ENCODE data around the gene KNCN.

Gene KNCN

DNA sequence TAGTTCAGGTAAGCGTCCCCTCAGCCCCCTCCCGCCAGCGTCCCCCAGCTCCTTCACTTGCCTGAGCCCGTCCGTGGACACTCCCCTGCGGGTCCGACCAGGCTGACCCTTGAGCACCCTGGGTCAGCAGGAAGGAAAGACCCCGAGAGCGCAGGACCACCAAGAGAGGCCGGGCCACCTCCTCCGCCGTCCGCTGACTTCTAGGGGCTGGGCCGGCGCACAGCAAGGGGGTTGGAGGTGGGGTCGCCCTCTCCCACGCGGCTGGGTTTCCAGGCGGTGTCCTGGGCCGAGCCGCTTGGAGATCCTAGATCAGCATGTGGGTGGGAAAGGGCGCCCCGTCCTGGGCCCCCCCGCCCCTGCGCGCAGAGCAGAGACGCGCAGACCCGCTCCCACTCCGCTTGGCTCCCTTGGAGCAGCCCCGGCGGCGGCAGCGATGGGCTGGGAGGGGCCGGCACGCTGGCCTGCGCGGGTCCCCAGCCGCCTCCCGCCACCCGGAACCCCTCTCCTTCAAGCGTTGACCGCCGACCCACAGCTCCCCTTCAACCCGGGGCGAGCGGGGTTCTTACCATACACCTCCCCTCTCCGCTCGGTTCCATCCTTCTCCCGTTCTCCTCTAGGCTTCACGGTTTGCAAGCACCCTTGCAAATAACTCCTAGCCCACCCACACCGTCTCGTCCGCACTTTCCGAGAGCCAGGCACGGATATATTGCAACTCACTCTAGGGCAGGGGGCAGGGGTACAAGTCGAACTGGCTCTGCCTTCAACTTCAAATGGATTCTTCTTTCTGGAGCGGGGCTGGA lies 7.5 kb downstream of the KNCN start:
- no peak for DNase-seq

DNA sequence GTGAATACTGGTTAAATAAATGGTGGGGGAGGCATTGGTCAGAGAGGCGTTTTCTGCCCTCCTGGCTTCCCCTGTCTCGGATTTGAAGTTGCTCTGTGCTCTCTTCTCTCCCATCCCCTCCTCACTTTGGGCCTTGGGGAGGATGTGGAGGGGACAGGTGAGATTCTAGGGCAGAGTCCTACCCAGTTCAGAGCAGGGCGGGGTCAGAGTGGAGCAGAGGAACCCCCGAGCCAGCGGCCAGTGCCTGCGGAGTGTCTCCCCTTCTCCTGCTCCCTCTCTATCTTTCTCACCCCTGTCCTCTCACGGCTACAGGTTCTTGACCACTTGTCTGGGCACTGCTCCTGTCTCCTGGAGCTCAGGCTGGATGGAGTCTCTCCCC lies 8.1 kb downstream of the KNCN start:
- no peak for DNase-seq

DNA sequence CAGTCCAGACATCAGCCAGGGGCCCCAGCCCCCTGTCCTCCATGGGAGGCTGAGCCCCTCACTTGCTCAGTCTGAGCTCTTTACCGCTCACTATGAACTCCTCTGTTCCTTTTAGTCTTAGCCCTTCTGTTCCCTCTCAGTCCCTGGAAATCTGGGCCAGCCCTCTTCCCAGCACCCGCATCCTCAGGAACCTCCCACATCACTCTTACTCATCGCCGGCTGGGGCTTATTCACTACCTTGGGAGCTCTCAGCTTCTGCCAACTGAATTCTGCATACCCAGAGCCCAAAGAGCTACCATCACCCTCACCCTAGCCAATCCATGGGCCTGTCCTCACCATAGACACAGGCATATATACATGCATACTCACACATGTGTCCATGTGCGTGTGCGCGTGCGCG lies 11.5 kb downstream of the KNCN start:
- peak in 1 of 2 donors; percentile 49 for DNase-seq

DNA sequence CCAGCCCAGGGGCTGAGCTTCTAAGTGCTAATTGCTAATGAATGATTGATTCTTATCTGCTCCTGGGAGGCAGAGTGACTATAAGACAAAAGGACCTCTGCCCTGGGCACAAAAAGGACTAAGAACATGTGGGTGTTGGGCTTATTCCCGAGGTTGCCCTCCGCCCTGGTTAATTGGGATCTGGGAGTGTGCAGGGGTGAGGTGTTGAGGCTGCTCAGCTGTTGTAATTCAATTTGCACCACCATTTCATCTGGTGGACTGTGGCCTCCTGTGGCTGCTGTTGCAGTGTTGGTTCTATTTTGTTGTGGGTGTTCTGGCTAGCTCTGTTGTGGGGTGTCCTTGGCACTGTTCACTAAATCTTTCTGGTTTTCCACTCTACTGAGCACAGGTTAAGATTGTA lies 13.3 kb downstream of the KNCN start:
- no peak for DNase-seq

DNA sequence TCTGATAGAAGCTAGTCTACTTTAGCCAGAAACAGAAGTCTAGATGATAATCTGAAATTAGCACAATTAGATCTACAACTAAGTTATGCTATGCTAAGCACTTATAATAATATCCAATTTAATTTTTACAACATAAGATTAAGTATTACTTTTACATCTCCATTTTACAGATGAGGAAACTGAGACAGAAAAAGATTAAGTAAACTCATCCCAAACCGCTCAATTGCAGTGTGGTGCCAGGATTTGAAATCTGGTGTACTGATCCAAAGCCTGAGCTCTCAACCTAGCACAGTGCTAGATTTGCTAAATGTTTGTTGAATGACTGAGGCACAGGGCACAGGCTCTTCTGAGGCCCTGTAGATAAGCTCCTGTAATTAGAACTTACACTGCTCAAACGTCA lies 13.8 kb downstream of the KNCN start:
- DNase-seq = no peak

DNA sequence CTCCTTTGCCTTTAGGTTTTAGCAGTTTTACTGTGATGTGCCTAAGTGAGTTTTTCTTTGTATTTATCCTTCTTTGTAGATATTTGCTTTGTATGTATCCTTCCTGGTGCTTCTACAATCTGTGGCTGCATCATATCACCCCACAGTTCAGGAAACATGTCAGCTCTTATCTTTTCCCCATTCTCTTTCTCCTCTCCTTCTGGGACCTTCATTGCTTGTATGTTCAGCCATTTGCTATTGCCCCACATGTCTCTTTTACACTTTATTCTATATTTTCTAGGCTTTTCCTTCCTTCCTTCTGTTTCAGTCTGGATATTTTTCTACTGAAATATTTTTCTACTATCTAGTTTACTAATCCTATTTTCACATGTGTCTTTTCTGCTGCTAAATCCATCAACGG lies 14.9 kb downstream of the KNCN start:
- DNase-seq = no peak

DNA sequence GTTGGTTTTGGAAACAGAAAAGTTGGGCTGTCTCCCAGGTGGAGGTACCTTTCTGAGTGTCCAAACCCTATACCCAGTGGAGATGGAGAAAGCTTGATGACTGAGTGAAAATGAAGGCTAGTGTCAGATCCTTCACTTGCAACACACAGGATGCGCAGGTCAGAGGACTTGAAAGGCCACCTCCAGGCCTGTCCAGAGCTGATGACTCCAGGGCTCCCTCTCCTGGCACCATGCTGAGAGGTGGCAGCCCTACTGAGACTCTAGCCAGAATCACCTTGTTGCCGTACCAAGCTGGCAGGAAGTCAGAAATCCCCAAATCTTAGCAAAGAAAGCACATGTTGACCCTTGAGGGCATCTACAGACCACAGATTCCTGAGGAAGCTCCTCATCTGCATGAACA lies 16.4 kb downstream of the KNCN start:
- DNase-seq = no peak

DNA sequence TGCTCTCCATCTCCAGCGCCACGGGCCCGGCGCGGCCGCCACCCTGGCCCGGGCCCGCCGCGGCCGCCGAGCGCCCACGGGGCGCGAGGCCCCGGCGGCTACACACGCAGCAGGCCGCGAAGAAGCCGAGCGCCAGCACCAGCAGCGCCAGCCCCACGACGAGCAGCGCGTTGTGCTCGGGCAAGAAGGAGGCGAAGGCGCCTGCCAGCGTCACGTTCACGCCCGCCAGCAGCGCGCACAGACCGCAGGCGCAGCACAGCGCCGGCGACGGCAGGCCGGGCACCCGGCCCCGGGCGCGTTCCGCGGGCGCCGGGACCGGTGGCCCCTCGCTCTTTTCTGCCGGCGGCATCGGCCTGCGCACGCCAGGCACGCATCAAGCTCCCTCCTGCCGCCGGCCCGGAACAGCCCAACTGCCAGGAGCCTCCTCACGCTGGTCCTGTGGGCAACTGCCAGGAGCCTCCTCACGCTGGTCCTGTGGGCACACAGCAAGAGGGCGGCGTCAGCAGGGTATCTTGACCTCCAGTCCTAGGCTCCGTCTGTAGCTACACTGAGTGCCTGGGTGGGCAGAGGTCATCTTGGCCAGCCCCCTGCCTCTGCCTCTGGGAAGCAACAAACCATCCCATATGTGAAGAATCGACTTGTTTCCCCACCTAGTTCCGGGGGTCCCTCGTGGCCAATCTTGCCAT lies 18.1 kb downstream of the KNCN start:
- DNase-seq = no peak

DNA sequence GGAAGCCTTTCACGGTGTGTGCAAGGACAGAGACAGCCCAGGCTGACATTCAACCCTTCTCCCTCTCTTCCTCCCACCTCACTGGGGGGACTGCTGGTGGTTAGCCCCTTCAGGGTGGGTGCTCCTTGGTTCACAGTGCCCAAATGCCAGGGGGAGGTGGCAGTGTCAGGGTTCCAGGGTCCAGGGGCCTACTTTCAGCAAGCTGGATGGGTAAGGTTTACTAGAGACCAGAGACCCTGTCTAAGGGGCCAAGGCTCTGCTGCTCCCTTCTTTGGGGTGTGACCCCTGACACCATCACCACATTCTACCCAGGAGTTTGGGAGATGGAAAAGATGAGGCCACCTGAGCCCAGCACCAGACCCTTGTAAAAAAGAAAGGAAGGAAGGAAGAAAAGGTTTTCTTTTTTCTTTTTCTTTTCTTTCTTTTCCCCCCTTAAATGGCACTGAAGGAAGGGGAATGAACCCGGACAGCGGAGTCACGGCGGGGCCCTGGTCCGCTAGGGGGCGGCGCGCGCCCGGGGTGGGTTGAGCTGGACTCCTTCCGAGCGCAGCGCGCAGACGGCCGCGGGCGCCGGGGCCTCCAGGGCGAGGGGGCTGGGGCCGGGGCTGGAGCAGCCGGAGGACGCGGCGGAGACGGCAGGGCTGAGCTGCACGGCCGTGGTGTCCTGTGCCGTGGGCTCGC lies 18.8 kb downstream of the KNCN start:
- DNase-seq = peak in 1 of 2 donors; percentile 52

DNA sequence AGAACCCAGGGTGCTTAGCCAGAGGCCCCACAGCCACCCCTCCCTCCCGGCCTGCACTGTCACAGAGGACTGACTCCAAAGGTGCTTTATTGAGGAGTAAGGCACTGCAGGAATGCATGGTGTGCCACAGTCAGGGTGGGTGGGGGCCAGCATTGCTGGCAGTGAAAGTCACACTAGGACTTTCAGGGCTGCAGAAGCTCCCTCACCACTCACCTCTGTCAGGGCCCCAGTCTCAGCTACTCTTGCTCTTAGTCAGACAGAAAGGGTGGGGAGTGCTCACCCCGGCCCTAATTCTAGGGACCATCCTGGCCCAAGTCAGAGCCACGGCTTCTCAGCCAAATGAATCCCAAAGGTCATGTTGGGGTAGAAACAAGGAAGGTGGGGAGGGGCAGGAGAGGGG lies 19.4 kb downstream of the KNCN start:
- no peak for DNase-seq

DNA sequence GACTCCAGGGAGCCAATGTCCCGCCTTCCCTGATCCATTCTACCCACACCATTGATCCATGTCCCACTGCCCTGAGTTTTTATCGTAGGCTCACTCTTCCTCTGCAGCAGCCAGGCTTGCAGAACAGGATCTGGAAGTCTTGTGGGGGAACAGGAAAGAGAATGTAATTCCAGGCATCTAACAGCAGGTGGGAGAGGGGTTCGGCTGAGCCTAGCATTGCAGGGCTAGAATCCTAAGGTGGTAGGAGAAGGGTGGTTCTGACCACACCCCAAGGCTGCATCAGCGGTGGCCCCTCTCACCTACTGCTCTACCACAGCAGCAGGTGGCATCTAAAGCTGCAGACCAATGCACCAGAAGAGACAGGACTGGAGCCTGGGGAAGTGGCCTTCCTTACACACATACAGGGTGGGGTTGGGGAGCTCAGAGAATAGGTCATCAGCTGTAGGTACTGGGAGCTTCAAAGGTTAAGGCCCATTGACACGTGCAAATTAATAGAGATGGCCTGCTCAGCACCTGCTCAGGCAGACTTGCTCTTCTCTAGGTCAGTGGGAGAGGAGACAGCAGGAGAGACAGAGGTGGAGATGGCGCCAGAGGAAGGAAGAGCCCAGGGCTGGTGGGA lies 20.5 kb downstream of the KNCN start:
- DNase-seq = no peak

DNA sequence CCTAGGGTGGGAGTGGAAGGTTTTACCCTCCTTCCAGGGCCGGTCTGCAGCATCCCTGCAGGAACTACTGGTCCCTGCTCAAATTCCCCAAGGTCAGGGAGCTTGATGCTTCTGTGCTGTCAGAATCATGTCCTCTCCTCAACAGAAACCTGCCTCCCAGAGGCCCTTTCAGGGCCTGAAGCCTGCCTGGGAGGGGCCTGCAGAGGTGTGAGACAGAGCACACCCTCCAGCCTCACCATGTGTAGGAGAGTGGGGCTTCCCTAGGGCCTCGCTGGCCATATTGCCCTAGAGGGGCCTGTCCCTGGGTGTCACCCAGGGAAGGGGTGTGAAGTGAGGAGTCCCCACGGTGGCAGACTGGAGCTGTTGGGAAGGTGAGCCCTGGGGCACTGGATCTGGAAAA lies 21.1 kb downstream of the KNCN start:
- DNase-seq = no peak

DNA sequence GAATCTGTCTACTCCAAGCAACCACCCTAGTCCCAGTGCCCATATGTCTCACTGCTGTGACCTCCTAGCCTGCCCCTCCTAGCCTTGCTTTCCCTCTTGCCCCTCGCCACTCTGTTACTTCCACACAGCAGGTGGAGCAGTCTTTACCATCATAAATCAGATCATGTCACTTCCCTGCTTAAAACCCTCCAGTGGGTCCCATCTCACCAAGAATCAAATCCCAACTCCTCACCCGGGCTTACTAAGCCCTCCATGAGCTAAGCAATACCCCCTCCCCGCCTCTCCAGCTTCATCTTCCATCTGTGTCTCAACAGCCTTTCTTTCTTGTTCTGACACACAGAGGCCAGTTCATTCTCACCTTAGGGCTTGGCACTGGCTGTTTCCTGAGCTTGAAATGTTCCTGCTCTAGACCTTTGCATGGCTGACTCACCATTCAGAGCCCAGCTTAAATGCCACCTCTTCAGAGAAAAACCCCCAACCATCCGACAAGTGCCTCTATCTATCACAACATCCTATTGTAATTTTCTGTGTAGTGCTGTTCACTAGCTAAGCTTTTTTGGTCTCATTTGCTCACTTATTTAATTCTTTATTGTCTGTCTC lies 22.3 kb downstream of the KNCN start:
- no peak for DNase-seq

DNA sequence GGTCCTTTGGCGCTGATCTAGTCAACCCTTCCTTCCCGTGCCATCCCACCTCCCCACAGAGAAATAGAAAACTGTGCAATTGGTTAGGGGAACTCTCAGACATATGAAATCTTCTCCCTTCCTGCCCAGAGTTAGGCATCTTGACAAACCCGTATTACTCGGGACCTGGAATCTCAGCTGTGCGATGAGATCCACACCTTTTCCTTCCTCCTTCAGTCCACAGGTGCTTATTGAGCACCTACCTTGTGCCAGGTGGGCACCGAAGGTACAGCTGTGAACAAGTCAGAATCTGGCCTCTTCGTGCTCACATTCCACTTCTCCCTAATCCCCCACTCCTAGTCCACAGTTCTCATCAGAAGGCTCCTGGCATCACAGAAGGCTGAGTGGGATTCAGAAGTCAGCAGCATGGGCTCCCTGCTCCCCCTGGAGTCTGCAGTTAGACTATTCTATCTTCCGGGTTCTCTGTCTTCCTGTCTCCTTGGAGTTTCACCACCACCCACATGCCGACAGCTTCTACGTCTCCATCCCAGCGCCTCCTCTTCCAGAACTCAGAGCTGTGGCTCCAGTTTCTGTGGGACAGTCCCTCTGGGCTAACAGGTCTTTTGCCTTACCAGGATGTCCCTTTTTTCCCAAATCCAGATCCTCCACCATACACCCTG lies 23.0 kb downstream of the KNCN start:
- DNase-seq = no peak

DNA sequence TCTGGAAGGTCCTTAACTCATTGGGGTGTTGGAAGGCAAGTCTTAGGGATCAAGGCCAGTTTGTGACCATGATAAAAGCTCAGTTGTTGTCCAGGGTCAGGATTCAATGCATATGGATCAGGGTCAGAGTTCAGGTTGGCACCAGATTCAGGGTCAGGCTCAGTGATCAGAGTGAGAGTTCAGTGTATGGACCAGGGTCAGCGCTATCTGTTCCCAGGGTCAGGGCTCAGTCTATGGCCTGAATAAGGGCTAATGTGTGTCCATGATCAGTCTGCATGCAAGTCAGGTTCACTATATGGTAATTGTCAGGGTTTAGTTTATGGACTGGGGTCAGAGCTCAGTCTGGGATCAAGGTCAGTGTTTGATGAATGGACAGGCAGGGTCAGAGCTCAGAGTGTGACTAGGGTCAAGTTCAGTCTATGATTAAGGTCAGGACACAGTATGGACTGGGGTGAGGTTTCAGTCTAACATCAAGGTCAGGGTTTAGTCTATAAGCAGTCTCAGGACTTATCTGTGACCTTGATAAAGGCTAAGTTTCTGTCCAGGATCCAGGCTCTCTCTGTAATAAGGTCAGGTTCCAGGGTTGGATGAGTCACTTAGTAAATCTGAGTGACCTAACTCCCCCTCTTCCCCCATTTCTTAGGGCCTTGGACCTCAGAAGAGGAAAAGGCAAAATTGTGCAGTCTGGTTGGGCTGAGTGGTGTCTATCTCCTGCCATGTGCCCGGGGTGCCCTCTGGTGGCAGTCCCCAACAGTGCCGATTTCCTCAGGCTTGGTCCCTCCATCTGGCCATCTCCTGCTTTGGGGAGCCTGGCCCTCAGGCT lies 23.8 kb downstream of the KNCN start:
- peak; percentile 67 to 74 for DNase-seq

DNA sequence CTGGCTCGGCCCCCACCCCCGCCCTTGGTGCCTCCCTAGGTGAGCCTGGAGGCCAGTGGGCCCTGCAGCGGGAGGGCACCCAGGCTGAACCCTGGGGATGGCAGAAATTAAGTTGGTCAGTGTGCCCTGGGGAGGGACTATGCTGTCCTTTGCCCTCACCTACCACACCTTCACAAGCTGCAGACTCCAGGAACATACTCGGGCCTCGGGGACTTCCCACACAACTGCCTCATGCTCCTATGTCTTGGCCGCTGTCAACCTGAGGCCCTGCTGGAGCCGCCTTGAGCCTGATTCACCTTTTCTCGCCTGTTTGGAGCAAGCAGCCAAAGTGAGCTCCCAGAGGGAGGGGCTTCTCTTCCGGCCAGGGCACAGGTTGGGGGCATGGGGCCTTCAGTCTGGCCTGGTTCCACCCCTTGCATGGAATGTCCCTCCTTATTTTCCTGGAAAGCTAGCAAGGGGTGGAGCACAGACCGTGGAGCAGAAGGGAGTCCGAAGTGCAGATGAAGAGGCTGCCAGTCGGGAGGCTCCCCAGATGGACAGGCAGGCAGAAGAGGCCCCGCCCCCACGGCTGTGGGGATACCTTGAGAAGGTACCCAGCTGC lies 24.7 kb downstream of the KNCN start:
- DNase-seq = no peak

DNA sequence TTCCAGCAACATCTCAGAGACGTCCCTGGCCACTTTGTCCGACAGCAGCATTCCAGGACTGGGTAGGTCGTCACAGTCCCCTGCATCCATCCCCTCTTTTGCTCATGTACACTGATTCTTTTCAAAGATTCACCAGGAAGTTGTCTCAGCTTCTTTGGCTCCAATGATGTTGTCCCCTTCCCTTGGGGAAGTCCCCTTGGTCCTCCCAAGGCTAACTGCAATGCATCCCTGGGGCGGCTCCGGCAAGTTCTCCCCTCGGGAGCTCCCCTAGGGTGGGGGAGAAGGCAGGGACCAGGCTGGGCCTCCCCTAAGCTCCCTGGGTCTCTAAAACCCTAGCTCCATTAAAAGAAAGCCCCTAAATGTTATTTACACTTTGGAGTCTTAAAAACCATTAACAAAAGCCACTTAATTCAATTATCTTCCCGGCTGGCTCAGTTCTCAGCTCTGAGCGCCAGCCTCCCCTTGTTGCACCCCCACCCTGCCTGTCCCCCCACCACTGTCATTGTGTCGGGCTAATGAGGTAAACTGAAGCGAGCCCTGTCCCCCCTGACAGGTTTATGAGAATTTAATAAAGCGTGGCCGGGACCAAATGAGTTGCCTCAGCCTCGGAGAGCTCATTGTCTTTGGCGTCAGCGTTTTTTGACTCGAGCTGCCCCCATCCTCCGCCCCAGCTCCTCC lies 25.3 kb downstream of the KNCN start:
- no peak for DNase-seq

DNA sequence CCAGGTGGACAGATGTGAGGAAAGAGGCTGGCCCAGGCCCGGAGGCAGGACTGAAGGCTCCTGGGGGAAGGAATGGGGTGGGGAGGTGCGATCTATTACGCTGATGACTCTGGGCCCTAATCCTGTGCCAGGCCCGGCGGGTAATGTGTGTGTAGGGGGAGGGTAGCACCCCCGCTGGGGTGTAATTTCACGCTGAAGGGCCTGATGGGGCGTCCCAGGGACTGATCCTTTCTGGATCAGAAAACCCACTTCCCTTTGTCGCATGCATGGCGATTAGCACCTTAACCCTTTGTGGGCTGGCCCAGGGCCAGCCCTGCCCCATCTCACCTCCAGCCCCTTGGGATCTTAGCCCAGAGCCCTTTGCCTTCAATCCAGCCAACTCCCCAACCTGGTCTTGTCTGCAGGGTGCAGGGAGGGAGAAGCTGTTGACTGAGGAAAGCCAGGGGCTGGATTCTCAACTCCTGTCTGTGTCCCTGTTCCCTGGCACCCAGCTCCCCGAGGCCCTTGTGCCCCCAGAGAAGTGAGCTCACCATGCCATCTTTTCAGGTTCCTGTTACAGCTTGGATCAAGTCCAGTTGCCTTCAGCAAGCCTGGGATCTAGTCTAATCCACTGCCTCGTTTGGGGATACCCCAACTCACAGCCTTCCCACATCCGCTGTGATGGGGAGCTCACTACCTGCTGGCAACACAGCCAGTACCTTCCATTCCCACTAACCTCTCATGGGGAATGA lies 26.0 kb downstream of the KNCN start:
- DNase-seq = no peak

DNA sequence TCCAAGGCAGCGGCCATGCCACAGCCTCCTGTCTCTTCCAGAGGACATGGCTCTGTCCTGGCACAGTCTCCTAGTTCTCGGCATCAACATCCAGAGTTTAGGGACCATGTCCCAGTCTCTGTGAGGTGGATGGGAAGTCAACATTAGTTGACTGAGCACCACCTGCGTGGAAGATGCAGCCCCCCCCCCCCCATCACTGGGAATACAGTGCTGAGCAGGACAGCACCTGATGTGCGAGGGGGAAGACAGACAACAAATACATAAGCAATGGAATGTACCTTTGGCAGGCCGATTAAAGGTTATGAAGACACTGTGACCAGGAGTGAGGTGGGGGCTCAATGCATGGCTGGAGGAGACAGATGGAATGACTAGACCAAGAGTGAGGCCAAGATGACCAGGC lies 26.6 kb downstream of the KNCN start:
- no peak for DNase-seq
